Left ventricle myocardium superior (tissue), 1 donor: ENCODE measurements around the gene EXOC2. TPM values are rescaled to one million over a fixed set of nuclear protein-coding genes. Genes with fewer than 3 reads are reported as not detected.

ENCODE experiments used
- ATAC-seq: fragments of 200-7000 bp; cut with Tn5 transposase; one replicate; pipeline ENCODE4 v1.9.1; 2020; ENCODE audit warnings: mild to moderate bottlenecking, moderate library complexity
- DNase-seq: peaks from one replicate; pipeline ENCODE4 v3.0.0-alpha.2; 2020
- intact Hi-C: fragments of 100-400 bp; cut with micrococcal nuclease; formaldehyde crosslinking; loops from one replicate; pipeline ENCODE4 v1.11.0; 2022
- long read RNA-seq: library from polyadenylated mRNA; unstranded; transcript quantifications from one replicate; pipeline ENCODE4 v2.0.0, GENCODE V29; 2021
- total RNA-seq: library from RNA; stranded (reverse); fragmentation: NEBNext Ultra II Directional; extraction: Animal tissue kit (Norgen Biotek cat#: 25700); gene quantifications from one replicate; pipeline ENCODE4 v1.2.1, GENCODE V29; 2021
- donor health status: DM: no; HTN: yes; CAD: no; lungs with severe emphysema.

Gene EXOC2, protein sequence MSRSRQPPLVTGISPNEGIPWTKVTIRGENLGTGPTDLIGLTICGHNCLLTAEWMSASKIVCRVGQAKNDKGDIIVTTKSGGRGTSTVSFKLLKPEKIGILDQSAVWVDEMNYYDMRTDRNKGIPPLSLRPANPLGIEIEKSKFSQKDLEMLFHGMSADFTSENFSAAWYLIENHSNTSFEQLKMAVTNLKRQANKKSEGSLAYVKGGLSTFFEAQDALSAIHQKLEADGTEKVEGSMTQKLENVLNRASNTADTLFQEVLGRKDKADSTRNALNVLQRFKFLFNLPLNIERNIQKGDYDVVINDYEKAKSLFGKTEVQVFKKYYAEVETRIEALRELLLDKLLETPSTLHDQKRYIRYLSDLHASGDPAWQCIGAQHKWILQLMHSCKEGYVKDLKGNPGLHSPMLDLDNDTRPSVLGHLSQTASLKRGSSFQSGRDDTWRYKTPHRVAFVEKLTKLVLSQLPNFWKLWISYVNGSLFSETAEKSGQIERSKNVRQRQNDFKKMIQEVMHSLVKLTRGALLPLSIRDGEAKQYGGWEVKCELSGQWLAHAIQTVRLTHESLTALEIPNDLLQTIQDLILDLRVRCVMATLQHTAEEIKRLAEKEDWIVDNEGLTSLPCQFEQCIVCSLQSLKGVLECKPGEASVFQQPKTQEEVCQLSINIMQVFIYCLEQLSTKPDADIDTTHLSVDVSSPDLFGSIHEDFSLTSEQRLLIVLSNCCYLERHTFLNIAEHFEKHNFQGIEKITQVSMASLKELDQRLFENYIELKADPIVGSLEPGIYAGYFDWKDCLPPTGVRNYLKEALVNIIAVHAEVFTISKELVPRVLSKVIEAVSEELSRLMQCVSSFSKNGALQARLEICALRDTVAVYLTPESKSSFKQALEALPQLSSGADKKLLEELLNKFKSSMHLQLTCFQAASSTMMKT
- total RNA-seq, result 12.7 TPM
- long read RNA-seq, full-length matches to known transcripts, result 45 of 68 reads
- long read RNA-seq, partial matches to known transcripts, result 8 of 68 reads
- long read RNA-seq, other reads (novel, unspliced or antisense), result 15 of 68 reads

- intact Hi-C loops, result no loop called here
- peak; percentile 93 for DNase-seq
- ATAC-seq, result peak; percentile 98
Measured at GRCh38 chr6:692858-693722, at the start of gene EXOC2. TSS of gene EXOC2 (minus strand) at chr6:693139. CDS start at chr6:637818, 55,321 bp downstream.

DNA sequence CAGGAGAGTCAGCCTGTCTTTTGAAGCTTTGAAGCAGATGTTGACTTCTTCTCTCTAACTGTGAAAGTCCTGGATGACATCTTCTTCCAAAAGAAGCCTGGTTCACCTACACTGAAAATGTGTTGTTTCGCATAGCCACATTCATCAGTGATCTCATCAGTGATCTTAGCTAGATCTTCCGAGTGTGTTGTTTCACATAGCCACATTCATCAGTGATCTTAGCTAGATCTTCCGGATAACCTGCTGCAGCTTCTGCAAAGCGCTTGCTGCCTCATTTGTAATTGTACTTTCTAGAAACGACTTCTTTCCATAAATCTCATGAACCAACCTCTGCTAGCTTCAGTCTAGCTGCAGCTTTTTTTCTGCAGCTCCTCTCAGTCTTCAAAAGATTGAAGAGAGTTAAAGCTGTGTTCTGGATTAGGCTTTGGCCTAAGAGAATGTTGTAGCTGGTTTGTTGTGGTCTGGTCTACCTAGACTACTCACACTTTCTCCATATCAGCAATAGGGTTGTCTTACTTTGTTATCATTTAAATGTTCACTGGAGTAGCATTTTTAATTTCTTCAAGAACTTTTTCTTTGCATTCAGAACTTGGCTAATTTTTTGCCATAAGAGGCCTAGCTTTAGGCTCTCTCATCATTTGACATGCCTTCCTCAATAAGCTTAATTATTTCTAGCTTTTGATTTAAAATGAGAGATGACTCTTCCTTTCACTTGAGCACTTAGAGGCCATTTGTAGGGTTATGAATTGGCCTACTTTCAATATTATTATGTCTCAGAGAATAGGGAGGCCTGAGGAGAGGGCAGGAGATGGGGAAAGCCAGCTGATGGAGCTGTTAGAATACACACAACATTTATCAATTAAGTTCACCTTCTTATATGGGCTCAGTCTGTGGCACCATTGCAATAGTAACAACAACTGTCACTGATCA lies 48.7 kb upstream of the EXOC2 start:
- intact Hi-C loops, result no loop called here

GRCh38 chr6:736657-737446 lies 43.9 kb upstream of the EXOC2 start:
- DNase-seq (no peak), ATAC-seq (no peak)
- intact Hi-C loops, result no loop called here

More for the DNA sequence above, 48.7 kb upstream of the EXOC2 start:
- no peak for ATAC-seq
- no peak for DNase-seq

DNA sequence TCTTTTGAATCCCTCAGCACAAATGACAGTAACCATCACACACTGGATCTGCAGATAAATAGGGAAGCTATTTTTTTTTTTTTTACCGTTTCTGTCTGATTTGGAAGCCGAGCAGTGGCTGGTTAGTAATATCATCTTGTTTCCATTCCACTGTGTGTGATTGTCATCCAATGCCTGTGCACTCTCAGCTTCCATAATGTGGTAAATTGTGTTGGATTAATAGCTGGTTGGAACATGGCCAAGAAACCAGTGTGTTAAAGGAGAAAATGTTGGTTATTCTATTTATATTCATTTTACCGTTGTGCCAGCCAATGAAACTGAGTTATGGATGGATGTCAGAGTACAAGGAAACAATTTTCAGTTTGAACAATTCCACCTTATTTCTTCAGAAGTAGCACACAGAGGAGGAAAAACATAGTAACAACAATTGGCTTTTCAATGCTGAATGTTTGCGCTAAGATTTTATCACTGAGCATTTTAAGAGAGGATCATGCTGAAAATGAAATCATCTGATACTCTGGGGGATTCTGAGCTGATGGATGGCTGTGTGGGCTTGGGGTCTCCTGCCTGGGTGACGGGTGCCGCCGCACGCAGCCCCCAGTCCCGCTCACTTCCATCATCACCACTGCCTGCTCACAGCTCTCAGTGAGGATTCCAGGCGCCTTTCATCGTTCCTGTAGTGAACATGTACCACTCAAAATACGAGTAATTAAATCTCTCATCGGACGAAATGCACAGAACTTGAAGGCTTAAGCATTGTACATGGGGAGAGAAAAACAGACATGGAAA lies 40.7 kb upstream of the EXOC2 start:
- no peak for DNase-seq
- ATAC-seq, result no peak
- intact Hi-C loops, result no loop called here

GRCh38 chr6:731924-732323 lies 39.0 kb upstream of the EXOC2 start:
- intact Hi-C loops, result no loop called here
- ATAC-seq, result no peak
- DNase-seq, result no peak

- no peak for ATAC-seq
- intact Hi-C loops, result no loop called here
- DNase-seq, result no peak
Measured at GRCh38 chr6:729606-730320, 36.8 kb upstream of the EXOC2 start.

DNA sequence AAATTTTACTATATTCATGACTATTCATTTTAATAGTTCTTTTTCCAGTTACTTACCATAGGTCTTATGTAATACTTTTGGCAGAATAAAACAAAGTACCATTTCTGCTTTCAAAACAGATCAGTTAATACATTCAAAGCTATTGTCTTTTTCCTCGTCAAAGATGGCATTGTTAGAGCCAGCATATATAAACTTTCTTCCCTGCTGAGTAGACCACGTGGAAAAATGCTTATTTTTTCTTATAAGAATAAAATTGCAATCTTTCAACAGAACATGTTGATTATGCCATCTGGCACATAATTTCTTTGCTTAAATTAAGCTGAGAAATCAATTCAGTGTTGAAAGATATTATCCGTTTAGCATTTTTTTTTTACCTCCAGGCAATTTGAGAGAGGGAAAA lies 34.9 kb upstream of the EXOC2 start:
- no peak for DNase-seq
- intact Hi-C loops, result no loop called here
- no peak for ATAC-seq

DNA sequence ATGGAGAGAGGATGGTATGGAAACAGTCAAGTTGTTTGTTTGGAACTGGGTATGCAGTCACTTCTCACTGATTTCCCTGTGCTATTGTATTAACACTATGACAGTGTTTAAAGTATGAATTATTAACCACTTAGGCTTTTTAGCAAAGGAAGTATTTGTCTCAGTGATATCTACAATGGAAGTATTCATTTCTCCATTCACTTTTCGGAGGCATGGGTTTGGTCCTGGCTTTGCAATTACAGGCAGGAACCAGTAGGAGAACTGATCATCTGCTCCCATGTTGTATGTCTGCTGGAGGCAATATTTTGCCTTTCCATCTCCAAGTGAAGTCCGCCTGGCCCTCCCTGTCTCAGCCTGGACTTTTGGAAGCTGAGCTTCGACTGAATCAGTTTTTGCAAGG lies 30.6 kb upstream of the EXOC2 start:
- ATAC-seq, result no peak
- DNase-seq, result no peak
- intact Hi-C loops, result no loop called here

- no peak for DNase-seq
- intact Hi-C loops, result no loop called here
- no peak for ATAC-seq
Measured at GRCh38 chr6:722608-723007, 29.7 kb upstream of the EXOC2 start.

GRCh38 chr6:722077-722524 lies 29.2 kb upstream of the EXOC2 start:
- intact Hi-C loops, result no loop called here
- ATAC-seq, result peak; percentile 70
- peak; percentile 82 for DNase-seq

DNA sequence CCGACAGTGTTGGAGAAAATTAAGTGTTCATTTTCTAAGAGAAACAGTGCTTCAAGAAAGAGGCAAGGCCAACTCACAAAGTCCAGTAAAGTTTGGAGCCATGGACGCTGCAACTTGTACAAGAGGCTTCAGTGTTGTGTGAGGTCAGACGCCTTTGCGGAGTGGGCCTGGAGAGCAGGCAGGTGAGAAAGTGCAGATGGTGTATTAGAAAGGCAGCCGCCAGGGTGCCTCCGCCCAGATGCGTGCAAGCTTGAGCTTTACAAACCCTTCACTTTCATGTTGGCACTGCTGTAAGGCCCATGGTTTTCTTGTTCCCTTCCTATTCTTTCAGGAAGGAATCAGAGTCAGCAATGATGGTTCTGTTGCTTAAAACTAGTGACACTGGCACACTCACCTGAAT lies 25.4 kb upstream of the EXOC2 start:
- ATAC-seq (no peak), DNase-seq (no peak)
- intact Hi-C loops, result no loop called here

DNA sequence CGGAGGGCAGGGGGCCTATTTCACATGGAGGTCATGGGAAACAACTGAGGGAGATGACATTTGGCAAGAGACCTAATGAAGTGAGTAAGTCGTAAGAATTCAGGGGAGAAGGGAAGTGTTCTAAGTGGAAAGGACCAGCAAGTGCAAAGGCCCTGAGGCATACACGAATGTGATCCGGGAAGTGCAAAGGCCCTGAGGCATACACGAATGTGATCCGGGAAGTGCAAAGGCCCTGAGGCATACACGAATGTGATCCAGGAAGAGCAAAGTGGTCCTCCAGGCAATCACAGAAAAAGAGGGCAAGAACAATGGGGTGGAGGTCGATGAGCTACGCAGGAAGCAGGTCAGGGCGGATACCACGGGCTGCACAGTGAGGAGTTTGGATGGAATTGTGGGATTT lies 24.2 kb upstream of the EXOC2 start:
- no peak for DNase-seq
- ATAC-seq, result no peak
- intact Hi-C loops, result no loop called here

DNA sequence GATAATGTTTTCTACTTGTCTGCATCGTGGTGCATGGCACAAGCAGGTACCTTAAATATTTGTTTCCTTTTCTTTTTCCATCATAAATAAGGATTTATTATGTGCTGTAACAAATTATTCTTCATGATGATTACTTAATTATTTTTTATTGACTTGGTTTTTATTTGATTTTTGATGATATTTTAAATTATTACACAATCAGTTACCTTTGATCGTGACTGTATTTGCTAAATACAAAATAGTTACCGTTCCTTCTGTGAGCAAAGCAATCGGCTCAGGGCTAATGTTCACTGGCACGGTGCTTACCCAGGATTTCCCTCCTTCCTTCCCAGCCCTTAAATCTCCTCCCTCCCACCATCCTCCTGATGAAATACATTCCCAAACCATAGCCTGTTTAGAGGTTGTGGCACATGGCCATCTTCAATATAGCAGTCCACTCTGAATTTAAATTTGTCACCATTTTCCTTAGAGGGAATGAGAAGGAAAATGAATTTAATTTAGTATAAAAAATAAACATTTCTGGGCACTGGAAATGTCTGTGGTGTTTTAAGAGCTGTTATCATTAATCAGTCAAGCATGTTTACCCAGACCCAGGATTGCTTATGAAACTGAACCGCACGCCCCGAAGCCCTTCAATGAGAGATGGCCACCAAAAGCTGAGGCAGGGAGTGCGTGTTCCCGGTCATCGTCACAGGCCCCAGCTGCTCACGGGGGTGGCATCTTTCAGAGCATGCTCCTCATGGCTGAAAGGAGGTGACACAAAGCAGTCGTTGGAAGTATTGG lies 23.0 kb upstream of the EXOC2 start:
- intact Hi-C loops, result no loop called here
- DNase-seq (no peak), ATAC-seq (no peak)

GRCh38 chr6:714100-714499 lies 21.2 kb upstream of the EXOC2 start:
- intact Hi-C loops, result no loop called here
- ATAC-seq, result no peak
- no peak for DNase-seq

GRCh38 chr6:713351-713750 lies 20.4 kb upstream of the EXOC2 start:
- intact Hi-C loops, result no loop called here
- ATAC-seq (no peak), DNase-seq (no peak)
